Measurements from ENCODE around the gene OR9A4. TPM values are rescaled to one million over a fixed set of nuclear protein-coding genes. Genes with fewer than 3 reads are reported as not detected.

The OR9A4 gene
- total RNA-seq, 1 experiment from 2014 or later: not detected

DNA sequence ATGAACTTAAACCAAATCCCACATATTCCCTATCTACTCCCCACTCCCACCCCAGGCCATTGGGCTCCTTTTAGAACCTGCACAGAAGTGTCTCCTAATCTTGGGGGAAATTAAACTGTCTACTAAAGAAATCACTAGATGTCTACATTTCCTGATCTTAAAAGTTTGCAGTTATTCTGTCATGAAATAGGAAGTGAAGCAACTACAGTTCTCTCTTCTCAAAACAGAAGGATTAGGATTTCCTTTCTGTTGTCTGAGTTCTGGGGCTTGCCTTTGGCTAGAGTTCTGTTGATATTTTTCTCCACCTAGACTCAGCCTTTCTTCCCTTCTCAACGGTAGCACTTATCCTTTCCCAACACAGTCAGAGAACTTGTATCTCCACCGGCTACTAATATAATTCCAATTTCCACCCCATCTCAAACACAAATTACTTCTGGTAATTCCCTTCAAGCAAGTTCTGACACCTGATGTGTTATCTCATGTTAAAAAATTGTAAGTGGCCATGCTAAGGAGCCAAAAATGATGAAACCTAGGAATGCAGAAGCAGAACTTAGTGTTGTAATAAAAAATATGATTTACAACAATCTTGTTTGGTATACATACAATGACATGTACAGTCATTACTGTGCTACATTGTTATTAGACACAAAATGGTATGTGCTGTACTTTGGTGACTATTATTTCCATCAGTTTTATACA is 12.1 kb downstream of the OR9A4 start:
- Histone ChIP-seq H3K9ac (ENCODE audit: low read length) (no peak overlapping the region), H3K27me3 (ENCODE audit: insufficient read depth, low read length) (no peaks in the 10 kb centered on the region), H3K4me3 (replicated peaks in 1 of 2; ENCODE audit: low read depth in 1 of 2, low read length in 2 of 2) (no peak overlapping the region), H3K9me3 (ENCODE audit: control insufficient read depth in 1 of 2, insufficient read depth in 1 of 2, low read depth in 1 of 2, low read length in 2 of 2) (no peaks in the 10 kb centered on the region), H3K4me2 (ENCODE audit: low read length) (no peak overlapping the region), H3K27ac (ENCODE audit: low read depth, low read length) (no peak overlapping the region), H4K20me1 (ENCODE audit: insufficient read depth) (no peaks in the 10 kb centered on the region), H3K36me3 (ENCODE audit: control insufficient read depth in 1 of 2, insufficient read depth in 2 of 2, low read length in 2 of 2) (no peaks in the 10 kb centered on the region), H3K9me2 (ENCODE audit: insufficient read depth) (no peaks in the 10 kb centered on the region), H3K4me1 (ENCODE audit: control insufficient read depth in 1 of 2, insufficient read depth in 2 of 2, low read length in 2 of 2) (no peaks in the 10 kb centered on the region), H3K79me2 (ENCODE audit: insufficient read depth, low read length) (no peaks in the 10 kb centered on the region), H2AFZ (ENCODE audit: low read depth, low read length, poor library complexity, severe bottlenecking) (no peak overlapping the region)
- POLR2A ChIA-PET: no interaction called here
- intact Hi-C loops (cut with micrococcal nuclease): no loop called here
- no peak for DNase-seq (ENCODE audit: low read depth, low spot score)
- TF ChIP-seq SRF (IDR thresholded peaks at IDR 0.05; ENCODE audit: low read depth): no peak
- TF ChIP-seq, protein P1, sequence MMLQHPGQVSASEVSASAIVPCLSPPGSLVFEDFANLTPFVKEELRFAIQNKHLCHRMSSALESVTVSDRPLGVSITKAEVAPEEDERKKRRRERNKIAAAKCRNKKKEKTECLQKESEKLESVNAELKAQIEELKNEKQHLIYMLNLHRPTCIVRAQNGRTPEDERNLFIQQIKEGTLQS (IDR thresholded peaks at IDR 0.05): no peak
- RAD21 ChIA-PET (ENCODE audit: low non-redundant PET in 1 of 2, low total read pairs in 2 of 2, uncharacterized antibody in 2 of 2, unreplicated experiment in 2 of 2): no interaction called here
- no peak for ATAC-seq
- CTCF ChIA-PET: no interaction called here
- BruUV-seq (replicated peaks): no TSS peak

DNA sequence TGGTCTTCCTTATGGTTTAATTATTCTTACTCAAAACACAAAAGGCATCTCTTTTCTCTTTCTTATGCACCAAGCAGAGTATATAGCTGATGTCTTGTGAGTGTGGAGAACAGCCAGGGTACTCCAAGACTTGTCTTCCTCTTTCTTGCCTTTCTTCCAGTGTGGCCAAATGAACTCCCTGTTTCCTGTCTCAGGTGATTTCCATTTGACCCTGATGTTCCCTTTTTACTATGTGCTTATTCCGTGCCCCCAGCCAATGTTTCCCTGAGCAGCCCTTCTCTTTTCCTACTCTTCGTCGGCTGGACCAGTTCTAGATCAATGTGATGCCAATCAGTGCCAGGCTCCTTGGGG is 12.6 kb downstream of the OR9A4 start:
- no TSS peak for BruUV-seq (replicated peaks)
- Histone ChIP-seq H3K27me3 (ENCODE audit: insufficient read depth, low read length) (no peaks in the 10 kb centered on the region), H4K20me1 (ENCODE audit: insufficient read depth) (no peaks in the 10 kb centered on the region), H2AFZ (ENCODE audit: low read depth, low read length, poor library complexity, severe bottlenecking) (no peak overlapping the region), H3K4me1 (ENCODE audit: control insufficient read depth in 1 of 2, insufficient read depth in 2 of 2, low read length in 2 of 2) (no peaks in the 10 kb centered on the region), H3K9me3 (ENCODE audit: control insufficient read depth in 1 of 2, insufficient read depth in 1 of 2, low read depth in 1 of 2, low read length in 2 of 2) (no peaks in the 10 kb centered on the region), H3K79me2 (ENCODE audit: insufficient read depth, low read length) (no peaks in the 10 kb centered on the region), H3K27ac (ENCODE audit: low read depth, low read length) (no peak overlapping the region), H3K4me3 (replicated peaks in 1 of 2; ENCODE audit: low read depth in 1 of 2, low read length in 2 of 2) (no peak overlapping the region), H3K9ac (ENCODE audit: low read length) (no peak overlapping the region), H3K36me3 (ENCODE audit: control insufficient read depth in 1 of 2, insufficient read depth in 2 of 2, low read length in 2 of 2) (no peaks in the 10 kb centered on the region), H3K4me2 (ENCODE audit: low read length) (no peak overlapping the region), H3K9me2 (ENCODE audit: insufficient read depth) (no peaks in the 10 kb centered on the region)
- ChIA-PET CTCF (no interaction called here), RAD21 (ENCODE audit: low non-redundant PET in 1 of 2, low total read pairs in 2 of 2, uncharacterized antibody in 2 of 2, unreplicated experiment in 2 of 2) (no interaction called here), POLR2A (no interaction called here)
- intact Hi-C loops (cut with micrococcal nuclease): no loop called here
- ATAC-seq (no peak), DNase-seq (ENCODE audit: low read depth, low spot score) (no peak)
- TF ChIP-seq, protein P2, sequence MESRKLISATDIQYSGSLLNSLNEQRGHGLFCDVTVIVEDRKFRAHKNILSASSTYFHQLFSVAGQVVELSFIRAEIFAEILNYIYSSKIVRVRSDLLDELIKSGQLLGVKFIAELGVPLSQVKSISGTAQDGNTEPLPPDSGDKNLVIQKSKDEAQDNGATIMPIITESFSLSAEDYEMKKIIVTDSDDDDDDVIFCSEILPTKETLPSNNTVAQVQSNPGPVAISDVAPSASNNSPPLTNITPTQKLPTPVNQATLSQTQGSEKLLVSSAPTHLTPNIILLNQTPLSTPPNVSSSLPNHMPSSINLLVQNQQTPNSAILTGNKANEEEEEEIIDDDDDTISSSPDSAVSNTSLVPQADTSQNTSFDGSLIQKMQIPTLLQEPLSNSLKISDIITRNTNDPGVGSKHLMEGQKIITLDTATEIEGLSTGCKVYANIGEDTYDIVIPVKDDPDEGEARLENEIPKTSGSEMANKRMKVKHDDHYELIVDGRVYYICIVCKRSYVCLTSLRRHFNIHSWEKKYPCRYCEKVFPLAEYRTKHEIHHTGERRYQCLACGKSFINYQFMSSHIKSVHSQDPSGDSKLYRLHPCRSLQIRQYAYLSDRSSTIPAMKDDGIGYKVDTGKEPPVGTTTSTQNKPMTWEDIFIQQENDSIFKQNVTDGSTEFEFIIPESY (IDR thresholded peaks at IDR 0.05; ENCODE audit: extremely low read depth, insufficient replicate concordance, low read length): no peak
- TF ChIP-seq EZH2phosphoT487 (IDR thresholded peaks at IDR 0.05; ENCODE audit: borderline replicate concordance) (no peak), ZNF274 (IDR thresholded peaks at IDR 0.05; ENCODE audit: low read depth, low read length) (no peak), FOSL1 (IDR thresholded peaks at IDR 0.05; ENCODE audit: low read depth) (no peak), SRF (IDR thresholded peaks at IDR 0.05; ENCODE audit: low read depth) (no peak), ELF1 (IDR thresholded peaks at IDR 0.05; ENCODE audit: borderline replicate concordance, low read depth) (no peak), POLR2AphosphoS5 (IDR thresholded peaks at IDR 0.05; ENCODE audit: low read depth, low read length) (no peak), EZH2 (IDR thresholded peaks at IDR 0.05) (no peak), EGR1 (IDR thresholded peaks at IDR 0.05; ENCODE audit: low read depth) (no peak), CBX3 (IDR thresholded peaks at IDR 0.05; ENCODE audit: low read depth) (no peak)
- TF ChIP-seq, protein P3, sequence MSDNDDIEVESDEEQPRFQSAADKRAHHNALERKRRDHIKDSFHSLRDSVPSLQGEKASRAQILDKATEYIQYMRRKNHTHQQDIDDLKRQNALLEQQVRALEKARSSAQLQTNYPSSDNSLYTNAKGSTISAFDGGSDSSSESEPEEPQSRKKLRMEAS (IDR thresholded peaks at IDR 0.05): no peak
- TF ChIP-seq, protein P4, sequence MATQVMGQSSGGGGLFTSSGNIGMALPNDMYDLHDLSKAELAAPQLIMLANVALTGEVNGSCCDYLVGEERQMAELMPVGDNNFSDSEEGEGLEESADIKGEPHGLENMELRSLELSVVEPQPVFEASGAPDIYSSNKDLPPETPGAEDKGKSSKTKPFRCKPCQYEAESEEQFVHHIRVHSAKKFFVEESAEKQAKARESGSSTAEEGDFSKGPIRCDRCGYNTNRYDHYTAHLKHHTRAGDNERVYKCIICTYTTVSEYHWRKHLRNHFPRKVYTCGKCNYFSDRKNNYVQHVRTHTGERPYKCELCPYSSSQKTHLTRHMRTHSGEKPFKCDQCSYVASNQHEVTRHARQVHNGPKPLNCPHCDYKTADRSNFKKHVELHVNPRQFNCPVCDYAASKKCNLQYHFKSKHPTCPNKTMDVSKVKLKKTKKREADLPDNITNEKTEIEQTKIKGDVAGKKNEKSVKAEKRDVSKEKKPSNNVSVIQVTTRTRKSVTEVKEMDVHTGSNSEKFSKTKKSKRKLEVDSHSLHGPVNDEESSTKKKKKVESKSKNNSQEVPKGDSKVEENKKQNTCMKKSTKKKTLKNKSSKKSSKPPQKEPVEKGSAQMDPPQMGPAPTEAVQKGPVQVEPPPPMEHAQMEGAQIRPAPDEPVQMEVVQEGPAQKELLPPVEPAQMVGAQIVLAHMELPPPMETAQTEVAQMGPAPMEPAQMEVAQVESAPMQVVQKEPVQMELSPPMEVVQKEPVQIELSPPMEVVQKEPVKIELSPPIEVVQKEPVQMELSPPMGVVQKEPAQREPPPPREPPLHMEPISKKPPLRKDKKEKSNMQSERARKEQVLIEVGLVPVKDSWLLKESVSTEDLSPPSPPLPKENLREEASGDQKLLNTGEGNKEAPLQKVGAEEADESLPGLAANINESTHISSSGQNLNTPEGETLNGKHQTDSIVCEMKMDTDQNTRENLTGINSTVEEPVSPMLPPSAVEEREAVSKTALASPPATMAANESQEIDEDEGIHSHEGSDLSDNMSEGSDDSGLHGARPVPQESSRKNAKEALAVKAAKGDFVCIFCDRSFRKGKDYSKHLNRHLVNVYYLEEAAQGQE (IDR thresholded peaks at IDR 0.05; ENCODE audit: low read depth): no peak
